Activated T-cell treated with anti-CD3 and anti-CD28 coated beads for 1 hour (primary cell): ENCODE results near the gene CACUL1.
"Not testable (repeated sequence)": the region's sequence is repeated elsewhere in the genome, so short reads cannot be mapped to it uniquely, and the experiment has no call there.

Source experiments
- DNase-seq: peaks from one replicate; pipeline ENCODE4 v3.0.0-alpha.2; 2020; ENCODE audit warnings: low read depth

The CACUL1 gene

GRCh38 chr10:118754556-118755423 lies at the start of gene CACUL1:
Gene CACUL1, minus strand, starts transcription at chr10:118754970. Its CDS starts 208 bp downstream, at chr10:118754762.
- DNase-seq, result peak; percentile 99

GRCh38 chr10:118804262-118804773 lies 49.5 kb upstream of the CACUL1 start:
- DNase-seq, result no peak

- DNase-seq, result no peak
These were observed 47.5 kb upstream of the CACUL1 start for GRCh38 chr10:118802126-118802793.

- no peak for DNase-seq
These were observed 46.1 kb upstream of the CACUL1 start for GRCh38 chr10:118800920-118801319.

- no peak for DNase-seq
These were observed 45.0 kb upstream of the CACUL1 start for GRCh38 chr10:118799777-118800176.

GRCh38 chr10:118798231-118798662 lies 43.5 kb upstream of the CACUL1 start:
- DNase-seq, result no peak

- DNase-seq, result not testable (repeated sequence)
These were observed 40.2 kb upstream of the CACUL1 start for GRCh38 chr10:118794971-118795370.

- DNase-seq, result no peak
These were observed 38.8 kb upstream of the CACUL1 start for GRCh38 chr10:118793545-118793944.

GRCh38 chr10:118792526-118792925 lies 37.8 kb upstream of the CACUL1 start:
- DNase-seq, result no peak

- DNase-seq, result no peak
These were observed 35.3 kb upstream of the CACUL1 start for GRCh38 chr10:118790058-118790457.

- no peak for DNase-seq
These were observed 30.8 kb upstream of the CACUL1 start for GRCh38 chr10:118785551-118785950.

- no peak for DNase-seq
These were observed 29.2 kb upstream of the CACUL1 start for GRCh38 chr10:118783776-118784545.

- DNase-seq, result not testable (repeated sequence)
These were observed 28.2 kb upstream of the CACUL1 start for GRCh38 chr10:118782916-118783465.

- DNase-seq, result no peak
These were observed 26.8 kb upstream of the CACUL1 start for GRCh38 chr10:118781541-118781940.

- no peak for DNase-seq
These were observed 24.0 kb upstream of the CACUL1 start for GRCh38 chr10:118778727-118779126.

GRCh38 chr10:118776960-118777359 lies 22.2 kb upstream of the CACUL1 start:
- no peak for DNase-seq

GRCh38 chr10:118776033-118776432 lies 21.3 kb upstream of the CACUL1 start:
- no peak for DNase-seq

GRCh38 chr10:118775478-118775877 lies 20.7 kb upstream of the CACUL1 start:
- no peak for DNase-seq

- DNase-seq, result no peak
These were observed 18.3 kb upstream of the CACUL1 start for GRCh38 chr10:118773041-118773440.

- no peak for DNase-seq
These were observed 17.2 kb upstream of the CACUL1 start for GRCh38 chr10:118771976-118772375.

GRCh38 chr10:118769898-118770600 lies 15.3 kb upstream of the CACUL1 start:
- no peak for DNase-seq
